BE2C (cell line): ENCODE results near the gene BOD1L1.

ENCODE experiments used
- DNase-seq: peaks from one replicate; pipeline ENCODE4 v3.0.0-alpha.2; 2020
- H3K27me3 ChIP-seq: fragments of 250-450 bp; sonication (Bioruptor Pico); 2 replicates; pipeline ENCODE4 v1.5.1; 2020; ENCODE audit warnings: mild to moderate bottlenecking
- H3K36me3 ChIP-seq: fragments of 250-450 bp; sonication (Bioruptor Pico); 2 replicates; pipeline ENCODE4 v1.5.1; 2020; ENCODE audit warnings: mild to moderate bottlenecking
- H3K4me1 ChIP-seq: fragments of 250-450 bp; sonication (Bioruptor Pico); 2 replicates; pipeline ENCODE4 v1.5.1; 2020
- H3K4me3 ChIP-seq: 2 replicates; pipeline ENCODE4 v1.5.1; 2011; ENCODE audit warnings: low read depth, low read length
- H3K9me3 ChIP-seq: fragments of 250-450 bp; sonication (Bioruptor Pico); 2 replicates; pipeline ENCODE4 v1.5.1; 2020
- TF ChIP-seq, protein P1 (sequence below): IDR thresholded peaks from 2 replicates; pipeline ENCODE4 v1.5.1; 2012; ENCODE audit warnings: mild to moderate bottlenecking, low read depth, low read length

The BOD1L1 gene

DNA sequence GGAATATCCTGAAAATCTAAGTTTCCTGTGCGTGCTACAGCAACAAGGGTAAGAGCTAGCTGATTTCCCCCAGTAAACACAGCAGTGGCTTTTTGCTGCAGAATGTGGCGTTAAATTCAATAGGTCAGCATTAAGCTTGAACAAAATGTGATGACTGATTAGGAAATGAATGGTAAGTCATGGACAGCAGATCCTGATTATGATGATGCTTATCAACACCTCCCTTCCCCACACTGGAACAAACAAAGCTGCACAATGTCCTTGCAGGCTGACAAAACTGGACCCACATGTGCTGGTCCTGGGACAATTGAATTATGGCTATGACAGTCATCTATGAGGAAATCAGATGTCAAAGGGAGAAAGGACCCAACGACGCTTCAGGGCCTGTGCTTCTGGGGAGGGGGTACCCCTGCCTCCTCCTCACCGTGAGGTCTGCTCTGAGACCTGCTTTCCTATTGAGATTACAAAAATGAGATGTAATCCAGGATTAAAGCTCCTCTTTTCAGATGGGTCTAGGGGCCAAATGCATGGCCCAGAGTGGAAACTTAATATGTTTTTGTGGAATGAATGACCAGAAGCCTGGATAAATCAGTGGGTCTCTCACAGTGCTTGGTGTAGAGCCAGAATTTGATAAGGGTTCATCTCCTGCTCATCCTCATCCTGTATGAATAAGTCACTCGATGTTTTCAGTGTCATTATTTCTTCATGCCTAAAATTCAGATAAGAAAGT is 32.0 kb upstream of the BOD1L1 start:
- Histone ChIP-seq H3K9me3 (no peaks in the 10 kb centered on the region), H3K27me3 (no peaks in the 10 kb centered on the region), H3K36me3 (no peaks in the 10 kb centered on the region), H3K4me3 (no peak overlapping the region), H3K4me1 (no peaks in the 10 kb centered on the region)
- TF ChIP-seq, protein P1, sequence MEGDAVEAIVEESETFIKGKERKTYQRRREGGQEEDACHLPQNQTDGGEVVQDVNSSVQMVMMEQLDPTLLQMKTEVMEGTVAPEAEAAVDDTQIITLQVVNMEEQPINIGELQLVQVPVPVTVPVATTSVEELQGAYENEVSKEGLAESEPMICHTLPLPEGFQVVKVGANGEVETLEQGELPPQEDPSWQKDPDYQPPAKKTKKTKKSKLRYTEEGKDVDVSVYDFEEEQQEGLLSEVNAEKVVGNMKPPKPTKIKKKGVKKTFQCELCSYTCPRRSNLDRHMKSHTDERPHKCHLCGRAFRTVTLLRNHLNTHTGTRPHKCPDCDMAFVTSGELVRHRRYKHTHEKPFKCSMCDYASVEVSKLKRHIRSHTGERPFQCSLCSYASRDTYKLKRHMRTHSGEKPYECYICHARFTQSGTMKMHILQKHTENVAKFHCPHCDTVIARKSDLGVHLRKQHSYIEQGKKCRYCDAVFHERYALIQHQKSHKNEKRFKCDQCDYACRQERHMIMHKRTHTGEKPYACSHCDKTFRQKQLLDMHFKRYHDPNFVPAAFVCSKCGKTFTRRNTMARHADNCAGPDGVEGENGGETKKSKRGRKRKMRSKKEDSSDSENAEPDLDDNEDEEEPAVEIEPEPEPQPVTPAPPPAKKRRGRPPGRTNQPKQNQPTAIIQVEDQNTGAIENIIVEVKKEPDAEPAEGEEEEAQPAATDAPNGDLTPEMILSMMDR = no peak
- DNase-seq = no peak

DNA sequence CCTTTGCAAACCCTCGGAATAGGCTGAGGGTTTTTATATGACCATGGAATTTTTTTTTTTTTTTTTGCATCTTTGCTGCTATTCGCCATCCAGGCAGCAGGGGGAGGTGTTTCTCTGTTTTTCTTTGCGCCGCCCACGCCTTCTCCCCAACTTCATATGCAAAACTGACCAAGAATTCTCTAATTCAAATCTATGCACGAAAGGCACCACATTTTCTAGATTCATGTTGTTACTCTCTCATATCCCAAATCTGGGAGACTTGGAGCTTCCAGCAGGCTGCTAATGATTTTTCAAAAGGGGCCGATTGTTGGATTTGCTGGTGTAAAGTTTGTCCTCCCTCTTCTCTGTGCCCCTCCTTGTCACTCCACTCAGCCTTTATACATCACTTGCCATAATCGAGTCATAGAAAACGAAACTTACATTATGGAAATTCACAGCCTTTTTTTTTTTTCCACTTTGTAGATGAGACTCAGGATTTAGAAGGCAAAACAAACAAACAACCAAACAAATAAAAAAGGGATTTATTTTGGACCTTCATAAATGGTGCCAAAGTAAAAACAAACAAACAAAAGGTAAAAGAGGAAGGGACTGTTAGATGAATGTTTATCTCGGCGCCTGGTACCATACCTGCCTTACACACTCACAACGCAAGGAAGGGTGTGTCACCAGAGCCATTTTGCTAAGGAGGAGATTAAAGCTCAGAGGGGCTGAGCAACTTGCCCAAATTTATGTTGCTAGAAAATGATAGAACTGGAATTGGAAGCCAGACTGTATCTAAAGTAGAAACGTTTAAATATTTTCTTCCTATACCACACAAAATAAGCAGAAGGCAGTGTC is 29.3 kb upstream of the BOD1L1 start:
- Histone ChIP-seq H3K27me3 (no peaks in the 10 kb centered on the region), H3K4me1 (no peaks in the 10 kb centered on the region), H3K4me3 (peak overlapping the region; percentile 43), H3K36me3 (no peaks in the 10 kb centered on the region), H3K9me3 (no peaks in the 10 kb centered on the region)
- peak; percentile 40 for DNase-seq
- TF ChIP-seq, protein P1 = peak; percentile 84

DNA sequence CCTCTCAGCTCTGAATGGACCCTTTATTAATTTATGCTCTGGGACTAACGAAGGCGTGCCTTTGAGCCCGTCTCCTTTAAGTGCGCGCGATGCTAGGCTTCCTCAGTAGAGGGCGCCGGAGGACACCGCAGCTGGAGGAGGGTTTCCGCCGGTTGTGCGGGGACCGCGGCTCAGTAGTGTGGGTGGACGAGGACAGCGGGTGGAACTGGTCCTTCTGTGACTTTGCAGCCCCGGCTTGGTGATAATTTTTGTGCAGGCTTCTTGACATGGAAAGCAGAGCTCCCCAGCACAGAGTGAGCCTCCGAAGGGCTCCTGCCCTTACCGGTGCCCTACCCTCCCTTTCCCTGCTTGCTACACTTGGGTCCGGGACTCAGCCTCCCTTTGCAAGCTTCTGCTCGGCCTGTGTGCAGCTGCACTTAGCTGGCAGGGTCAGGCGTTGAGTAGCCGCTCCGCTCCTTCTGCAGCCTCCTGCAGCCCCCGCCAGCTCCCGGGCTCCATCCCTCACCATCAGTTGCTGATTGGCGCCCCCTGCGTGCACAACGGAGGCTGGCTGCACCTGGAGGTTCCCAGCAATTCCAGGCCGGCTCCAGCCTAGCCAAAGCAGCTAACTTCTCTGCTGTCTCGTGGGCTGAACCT is 26.8 kb upstream of the BOD1L1 start:
- Histone ChIP-seq H3K4me3 (peak overlapping the region; percentile 70), H3K9me3 (no peaks in the 10 kb centered on the region), H3K36me3 (no peaks in the 10 kb centered on the region), H3K4me1 (no peaks in the 10 kb centered on the region), H3K27me3 (peaks cover 22% of the 10 kb centered on the region)
- peak; percentile 85 for DNase-seq
- TF ChIP-seq, protein P1 = peak; percentile 86

DNA sequence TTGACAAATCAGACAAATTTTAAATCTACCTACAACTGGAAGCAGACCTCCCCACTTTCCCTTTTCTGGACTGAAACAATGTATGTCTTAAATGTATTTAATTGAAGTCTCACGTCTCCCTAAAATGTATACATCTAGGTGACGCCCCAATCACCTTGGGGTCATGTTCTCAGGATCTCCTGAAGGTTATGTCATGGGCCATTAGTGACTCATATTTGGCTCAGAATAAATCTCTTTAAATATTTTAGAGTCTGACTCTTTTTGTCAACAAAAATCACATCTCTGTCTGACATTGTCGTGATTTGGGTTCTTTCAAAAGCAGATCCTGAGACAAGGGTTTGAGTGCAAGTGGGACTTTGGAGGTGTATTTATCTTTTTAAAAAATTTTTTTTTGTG is 26.2 kb upstream of the BOD1L1 start:
- H3K36me3 ChIP-seq = no peaks in the 10 kb centered on the region
- no peaks in the 10 kb centered on the region for H3K4me1 ChIP-seq
- TF ChIP-seq, protein P1 = no peak
- H3K9me3 ChIP-seq = no peaks in the 10 kb centered on the region
- H3K4me3 ChIP-seq = peak overlapping the region; percentile 70; the same call in 1 of the 2 replicates
- peaks cover 27% of the 10 kb centered on the region for H3K27me3 ChIP-seq
- DNase-seq = no peak

DNA sequence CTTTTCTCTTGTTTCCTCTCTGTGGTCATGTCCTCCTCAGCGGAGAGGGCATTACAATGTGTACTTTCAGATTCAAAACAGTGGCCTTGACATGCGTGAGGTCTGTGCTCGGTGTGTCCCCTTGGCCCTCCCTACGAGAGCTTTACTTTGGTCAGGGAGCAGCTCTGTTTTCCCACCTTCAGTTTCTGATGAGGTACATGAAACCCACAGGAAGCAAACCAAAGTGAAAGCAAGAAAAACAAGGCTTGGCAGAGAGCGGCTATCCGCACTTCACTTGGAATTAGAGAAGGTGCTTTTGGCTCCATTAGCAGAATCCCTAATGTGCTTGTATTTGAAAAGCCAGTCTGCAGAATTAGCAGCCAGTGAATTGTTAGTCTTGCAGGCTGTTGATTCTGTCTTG is 19.5 kb upstream of the BOD1L1 start:
- TF ChIP-seq, protein P1 = no peak
- H3K4me3 ChIP-seq = no peak overlapping the region
- no peak for DNase-seq
- H3K4me1 ChIP-seq = no peaks in the 10 kb centered on the region
- H3K36me3 ChIP-seq = no peaks in the 10 kb centered on the region
- H3K9me3 ChIP-seq = no peaks in the 10 kb centered on the region
- H3K27me3 ChIP-seq = peaks cover 29% of the 10 kb centered on the region
